ENCODE data around the gene SEC16B.

The SEC16B gene

GRCh38 chr1:177978530-177978929, 8.7 kb upstream of the SEC16B start:
- no peak for DNase-seq

- no peak for DNase-seq
Measured at GRCh38 chr1:177977141-177977540, 7.3 kb upstream of the SEC16B start.

GRCh38 chr1:177976596-177976995, 6.7 kb upstream of the SEC16B start:
- no peak for DNase-seq

GRCh38 chr1:177975588-177976495, 6.0 kb upstream of the SEC16B start:
- no peak for DNase-seq

- DNase-seq: no peak
Measured at GRCh38 chr1:177973585-177973984, 3.7 kb upstream of the SEC16B start.

GRCh38 chr1:177969109-177969508, 749 bp downstream of the SEC16B start:
- DNase-seq: no peak

- DNase-seq: no peak
Measured at GRCh38 chr1:177966199-177966598, 3.7 kb downstream of the SEC16B start.

GRCh38 chr1:177965293-177965692, 4.6 kb downstream of the SEC16B start:
- no peak for DNase-seq

GRCh38 chr1:177964336-177964735, 5.5 kb downstream of the SEC16B start:
- no peak for DNase-seq

GRCh38 chr1:177960939-177961622, 8.8 kb downstream of the SEC16B start:
- DNase-seq: no peak

GRCh38 chr1:177959811-177960515, 9.9 kb downstream of the SEC16B start:
- no peak for DNase-seq

- DNase-seq: no peak
Measured at GRCh38 chr1:177958092-177958491, 11.8 kb downstream of the SEC16B start.

GRCh38 chr1:177954076-177954475, 15.8 kb downstream of the SEC16B start:
- DNase-seq: no peak

GRCh38 chr1:177953549-177953948, 16.3 kb downstream of the SEC16B start:
- DNase-seq: no peak

GRCh38 chr1:177952691-177953090, 17.2 kb downstream of the SEC16B start:
- DNase-seq: no peak

GRCh38 chr1:177952249-177952648, 17.6 kb downstream of the SEC16B start:
- no peak for DNase-seq

GRCh38 chr1:177950506-177950905, 19.4 kb downstream of the SEC16B start:
- no peak for DNase-seq

- DNase-seq: no peak
Measured at GRCh38 chr1:177948336-177948972, 21.4 kb downstream of the SEC16B start.

- DNase-seq: no peak
Measured at GRCh38 chr1:177947623-177948022, 22.2 kb downstream of the SEC16B start.

- DNase-seq: no peak
Measured at GRCh38 chr1:177945943-177946650, 23.8 kb downstream of the SEC16B start.

- DNase-seq: no peak
Measured at GRCh38 chr1:177944016-177944949, 25.6 kb downstream of the SEC16B start.

Measured in CD4-positive, alpha-beta T cell treated with Interleukin-6 for 4 hours (primary cell).